GM10847 (cell line): ENCODE measurements around the gene BMPR1B.

Source experiments
- POLR2A ChIP-seq: IDR thresholded peaks from 2 replicates; pipeline ENCODE4 v1.6.1; 2011; ENCODE audit not compliant: insufficient read length; ENCODE audit errors: extremely low read depth

The BMPR1B gene

GRCh38 chr4:95118497-95118896 lies 360.7 kb downstream of the BMPR1B start:
- no peak for TF ChIP-seq POLR2A

- TF ChIP-seq POLR2A = no peak
These were observed 362.7 kb downstream of the BMPR1B start for GRCh38 chr4:95120456-95120855.

GRCh38 chr4:95122001-95122400 lies 364.2 kb downstream of the BMPR1B start:
- TF ChIP-seq POLR2A = no peak

- TF ChIP-seq POLR2A = no peak
These were observed 367.2 kb downstream of the BMPR1B start for GRCh38 chr4:95124906-95125504.

DNA sequence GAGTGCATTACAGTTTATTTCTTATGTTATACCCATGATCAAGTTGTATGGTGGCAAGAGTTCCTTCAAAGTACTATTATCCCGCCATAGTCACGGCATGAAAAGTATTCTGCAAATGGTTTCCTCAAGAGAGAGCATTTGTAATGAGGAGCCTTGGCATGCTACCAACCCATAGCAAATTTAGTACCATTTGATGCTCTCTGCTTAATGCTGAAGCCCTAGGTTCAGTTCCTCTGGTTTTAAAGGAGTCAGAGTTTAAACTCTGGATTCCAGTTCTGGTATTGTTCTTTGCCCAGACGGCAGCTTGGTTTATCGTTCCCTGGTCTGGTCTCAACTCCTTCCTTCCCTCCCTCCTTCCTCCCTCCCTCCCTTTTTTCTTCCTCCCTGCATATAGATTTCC lies 371.3 kb downstream of the BMPR1B start:
- TF ChIP-seq POLR2A = no peak

- TF ChIP-seq POLR2A = no peak
These were observed 372.1 kb downstream of the BMPR1B start for GRCh38 chr4:95129821-95130311.

DNA sequence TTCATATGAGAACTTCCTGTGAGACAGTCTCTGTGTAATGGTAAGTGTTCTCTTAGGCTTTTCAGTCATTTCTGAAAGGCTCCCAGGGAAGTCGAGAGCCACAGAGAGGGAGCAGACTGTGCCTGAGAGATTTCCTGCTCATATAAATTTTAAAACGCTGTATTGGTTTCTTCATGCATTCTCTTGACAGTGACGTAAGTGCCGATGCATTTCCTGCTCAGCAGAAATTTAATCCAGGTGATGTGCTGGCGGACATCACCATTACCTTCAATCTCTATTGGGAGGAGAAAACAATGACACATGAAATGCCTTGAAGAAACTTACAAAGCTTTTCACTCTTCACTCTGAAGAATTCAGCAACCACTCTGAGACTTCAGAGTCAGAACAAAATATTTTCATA lies 383.6 kb downstream of the BMPR1B start:
- no peak for TF ChIP-seq POLR2A

DNA sequence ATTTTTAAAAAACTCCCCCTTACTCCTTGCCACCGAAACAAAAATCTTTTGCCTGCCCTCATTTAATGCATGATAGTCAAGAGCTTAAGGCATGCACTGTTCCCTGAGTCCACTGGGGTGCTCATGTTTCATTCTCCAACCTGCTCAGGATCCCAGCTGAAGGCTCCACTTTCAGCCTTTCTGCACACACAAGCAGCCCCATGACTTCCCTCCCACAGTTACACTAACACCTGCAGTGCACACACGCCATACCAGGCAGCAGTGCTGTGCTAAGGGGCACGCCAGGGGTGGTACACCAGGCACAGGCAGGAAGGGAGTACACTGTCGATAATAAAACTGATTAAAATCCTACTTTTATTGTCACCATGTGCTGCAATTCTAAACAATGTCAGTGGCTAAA lies 385.2 kb downstream of the BMPR1B start:
- no peak for TF ChIP-seq POLR2A

GRCh38 chr4:95151255-95151654 lies 393.5 kb downstream of the BMPR1B start:
- TF ChIP-seq POLR2A = no peak

- TF ChIP-seq POLR2A = no peak
These were observed 395.4 kb downstream of the BMPR1B start for GRCh38 chr4:95153182-95153581.

DNA sequence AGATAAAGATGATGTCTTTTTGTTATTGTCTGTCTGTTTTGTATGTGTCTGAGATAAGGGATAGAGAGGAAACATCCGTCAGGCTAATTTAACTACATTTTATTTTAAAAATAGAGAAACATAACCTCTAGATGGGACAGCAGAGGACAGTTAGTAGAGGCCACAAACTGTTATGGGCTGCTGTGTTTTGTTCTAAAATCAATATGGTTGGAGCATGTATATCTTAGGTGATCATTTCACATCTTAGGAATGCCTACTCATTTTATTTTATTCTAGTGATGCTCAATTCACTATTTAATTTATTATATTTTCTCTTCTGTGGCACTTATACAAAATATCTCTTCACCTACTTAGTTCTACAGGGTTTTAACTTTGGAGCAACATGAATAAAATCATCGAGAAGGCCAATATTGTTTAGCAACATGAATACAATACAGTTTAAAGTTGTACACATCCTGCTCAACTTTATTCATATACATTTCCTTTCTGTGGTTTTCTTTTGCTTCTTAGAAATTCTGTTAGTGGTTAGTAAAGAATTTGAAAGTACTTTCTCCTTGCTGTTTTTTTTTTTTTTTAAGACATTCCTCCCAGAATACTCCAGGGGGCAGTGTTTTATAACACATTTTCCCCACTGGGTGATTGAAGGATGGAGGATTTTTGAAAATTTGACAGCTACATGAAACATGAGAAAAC lies 398.1 kb downstream of the BMPR1B start:
- no peak for TF ChIP-seq POLR2A

- TF ChIP-seq POLR2A = no peak
These were observed 398.7 kb downstream of the BMPR1B start for GRCh38 chr4:95156452-95156765.

GRCh38 chr4:95157596-95157995 lies 399.8 kb downstream of the BMPR1B start:
- no peak for TF ChIP-seq POLR2A

- TF ChIP-seq POLR2A = no peak
These were observed 400.3 kb downstream of the BMPR1B start for GRCh38 chr4:95158045-95158444.

- TF ChIP-seq POLR2A = no peak
These were observed 400.9 kb downstream of the BMPR1B start for GRCh38 chr4:95158626-95159025.

DNA sequence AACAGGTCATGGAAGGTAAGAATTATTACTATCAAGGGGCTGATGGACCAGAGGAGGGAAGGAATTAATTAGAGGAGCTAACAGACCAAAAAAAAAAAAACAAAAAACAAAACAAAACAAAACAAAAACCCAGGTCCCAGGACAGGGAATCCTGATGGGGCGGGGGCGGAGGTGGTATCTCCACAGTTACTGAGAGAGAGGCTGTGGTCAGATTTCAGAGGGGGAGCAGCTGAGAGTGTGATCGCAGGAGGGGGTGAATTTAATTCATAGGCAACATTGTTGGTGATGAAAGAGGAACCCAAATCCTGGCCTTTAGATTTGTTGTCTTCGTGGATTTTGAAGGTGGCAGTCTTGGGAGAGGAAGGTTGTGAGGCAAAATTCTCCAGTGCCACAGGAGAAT lies 401.6 kb downstream of the BMPR1B start:
- no peak for TF ChIP-seq POLR2A
